Activated T-cell treated with anti-CD3 and anti-CD28 coated beads, Interleukin-2, amount 50 U/mL, for 24 hours (primary cell): ENCODE results near the gene TEX11.
A peak's percentile ranks its signal among the peaks of the same experiment; 100 is the strongest.
"Not testable (repeated sequence)": the region's sequence is repeated elsewhere in the genome, so short reads cannot be mapped to it uniquely, and the experiment has no call there.

ENCODE experiments used
- DNase-seq: peaks from one replicate; pipeline ENCODE4 v3.0.0-alpha.2; 2020
- H3K27ac Mint-ChIP-seq: 2 replicates; pipeline ENCODE4 v1.8.0; 2020; ENCODE audit warnings: mild to moderate bottlenecking, mixed read lengths
- H3K27me3 Mint-ChIP-seq: 2 replicates; pipeline ENCODE4 v1.8.0; 2020; ENCODE audit warnings: mixed read lengths
- H3K36me3 Mint-ChIP-seq: 2 replicates; pipeline ENCODE4 v1.8.0; 2020; ENCODE audit warnings: low read depth, mixed read lengths
- H3K4me1 Mint-ChIP-seq: 2 replicates; pipeline ENCODE4 v1.8.0; 2020; ENCODE audit warnings: low read depth, mixed read lengths
- H3K4me3 Mint-ChIP-seq: 2 replicates; pipeline ENCODE4 v1.8.0; 2020; ENCODE audit warnings: mild to moderate bottlenecking, moderate library complexity, mixed read lengths
- H3K9me3 Mint-ChIP-seq: 2 replicates; pipeline ENCODE4 v1.8.0; 2020; ENCODE audit warnings: mixed read lengths

Gene TEX11

GRCh38 chrX:70592091-70592490 lies 316.4 kb downstream of the TEX11 start:
- Mint-ChIP-seq H3K4me3 (no peak overlapping the region), H3K4me1 (peaks cover 17% of the 10 kb centered on the region), H3K9me3 (peaks cover 18% of the 10 kb centered on the region), H3K27me3 (peaks cover 44% of the 10 kb centered on the region), H3K36me3 (no peaks in the 10 kb centered on the region), H3K27ac (peak overlapping the region; percentile 60)
- no peak for DNase-seq

DNA sequence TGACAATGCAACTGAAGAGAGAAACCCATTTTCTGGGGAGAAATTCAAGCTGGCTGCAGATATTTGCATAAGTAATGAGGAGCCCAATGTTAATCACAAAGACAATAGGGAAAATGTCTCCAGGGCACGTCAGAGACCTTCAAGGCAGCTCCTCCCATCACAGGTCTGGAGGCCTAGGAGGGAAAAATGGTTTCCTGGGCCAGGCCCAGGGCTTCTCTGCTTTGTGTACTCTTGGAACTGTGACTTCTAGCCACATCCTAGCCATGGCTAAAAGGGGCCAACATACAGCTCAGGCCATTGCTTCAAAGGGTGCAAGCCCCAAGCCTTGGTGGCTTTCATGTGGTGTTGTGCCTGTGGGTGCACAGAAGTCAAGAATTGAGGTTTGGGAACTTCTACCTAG lies 321.4 kb downstream of the TEX11 start:
- H3K36me3 Mint-ChIP-seq, DNase-seq, H3K27ac Mint-ChIP-seq, H3K4me3 Mint-ChIP-seq, H3K4me1 Mint-ChIP-seq: not testable (repeated sequence)
- peaks cover 13% of the 10 kb centered on the region for H3K9me3 Mint-ChIP-seq
- peaks cover 41% of the 10 kb centered on the region for H3K27me3 Mint-ChIP-seq

GRCh38 chrX:70577442-70577841 lies 331.1 kb downstream of the TEX11 start:
- Mint-ChIP-seq H3K9me3 (peaks cover 10% of the 10 kb centered on the region), H3K4me1 (no peaks in the 10 kb centered on the region), H3K27ac (no peak overlapping the region), H3K36me3 (no peaks in the 10 kb centered on the region), H3K27me3 (peaks cover 49% of the 10 kb centered on the region), H3K4me3 (no peak overlapping the region)
- DNase-seq, result no peak

DNA sequence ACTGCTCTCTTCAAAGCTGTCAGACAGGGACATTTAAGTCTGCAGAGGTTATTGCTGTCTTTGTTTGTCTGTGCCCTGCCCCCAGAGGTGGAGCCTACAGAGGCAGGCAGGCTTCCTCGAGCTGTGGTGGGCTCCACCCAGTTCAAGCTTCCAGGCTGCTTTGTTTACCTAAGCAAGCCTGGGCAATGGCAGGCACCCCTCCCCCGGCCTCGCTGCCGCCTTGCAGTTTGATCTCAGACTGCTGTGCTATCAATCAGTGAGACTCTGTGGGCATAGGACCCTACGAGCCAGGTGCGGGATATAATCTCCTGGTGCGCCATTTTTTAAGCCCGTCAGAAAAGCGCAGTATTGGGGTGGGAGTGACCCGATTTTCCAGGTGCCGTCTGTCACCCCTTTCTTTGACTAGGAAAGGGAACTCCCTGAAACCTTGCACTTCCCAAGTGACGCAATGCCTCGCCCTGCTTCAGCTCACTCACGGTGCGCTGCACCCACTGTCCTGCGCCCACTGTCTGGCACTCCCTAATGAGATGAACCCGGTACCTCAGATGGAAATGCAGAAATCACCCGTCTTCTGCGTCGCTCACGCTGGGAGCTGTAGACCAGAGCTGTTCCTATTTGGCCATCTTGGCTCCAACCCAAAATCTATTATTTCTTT lies 338.5 kb downstream of the TEX11 start:
- not testable (repeated sequence) for H3K4me3 Mint-ChIP-seq, H3K4me1 Mint-ChIP-seq, DNase-seq, H3K36me3 Mint-ChIP-seq, H3K9me3 Mint-ChIP-seq, H3K27ac Mint-ChIP-seq
- H3K27me3 Mint-ChIP-seq, result peaks cover 45% of the 10 kb centered on the region

DNA sequence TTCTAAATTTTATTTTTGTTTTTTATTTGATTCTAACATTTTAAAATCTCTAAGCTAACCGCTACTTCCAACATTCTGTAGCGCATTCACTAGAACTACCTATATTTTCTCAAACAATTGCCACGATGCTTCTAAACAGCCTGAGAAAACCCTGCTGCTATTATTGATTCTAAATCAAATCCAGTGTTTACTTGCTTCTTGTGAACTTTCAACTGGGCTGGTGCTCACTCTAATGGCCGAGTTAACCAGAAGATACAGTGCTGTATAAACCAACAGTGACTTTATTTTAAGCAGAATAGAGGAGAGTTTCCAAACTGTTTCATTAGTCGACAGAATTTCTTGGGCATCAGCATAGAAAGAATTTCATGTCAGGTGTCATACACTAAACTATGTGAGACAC lies 353.6 kb downstream of the TEX11 start:
- H3K27me3 Mint-ChIP-seq, result peaks cover 45% of the 10 kb centered on the region
- no peaks in the 10 kb centered on the region for H3K36me3 Mint-ChIP-seq
- H3K27ac Mint-ChIP-seq, result no peak overlapping the region
- H3K4me1 Mint-ChIP-seq, result peaks cover 7% of the 10 kb centered on the region
- DNase-seq, result no peak
- peaks cover 11% of the 10 kb centered on the region for H3K9me3 Mint-ChIP-seq
- no peak overlapping the region for H3K4me3 Mint-ChIP-seq

DNA sequence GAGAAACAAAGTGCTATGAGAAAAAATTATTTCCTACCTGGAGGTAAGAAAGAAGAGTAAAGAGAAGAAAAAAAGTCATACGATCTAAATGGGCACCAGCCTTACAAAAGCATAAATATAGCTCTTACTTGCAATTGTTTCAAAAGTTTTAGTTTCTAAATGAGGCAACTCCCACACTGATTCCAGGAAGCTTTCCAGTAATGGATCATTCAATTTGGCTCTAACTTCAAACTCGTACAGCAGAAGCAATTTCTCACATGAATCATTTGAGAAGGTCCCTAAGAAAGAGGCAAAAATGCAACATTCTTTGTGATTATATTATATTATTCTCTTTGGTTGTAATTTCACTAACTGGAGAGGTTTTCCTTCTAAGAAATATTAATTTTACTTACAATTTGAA lies 354.0 kb downstream of the TEX11 start:
- Mint-ChIP-seq H3K9me3 (peaks cover 11% of the 10 kb centered on the region), H3K27me3 (peaks cover 48% of the 10 kb centered on the region), H3K36me3 (no peaks in the 10 kb centered on the region), H3K4me1 (peaks cover 7% of the 10 kb centered on the region), H3K4me3 (no peak overlapping the region), H3K27ac (no peak overlapping the region)
- DNase-seq, result no peak

DNA sequence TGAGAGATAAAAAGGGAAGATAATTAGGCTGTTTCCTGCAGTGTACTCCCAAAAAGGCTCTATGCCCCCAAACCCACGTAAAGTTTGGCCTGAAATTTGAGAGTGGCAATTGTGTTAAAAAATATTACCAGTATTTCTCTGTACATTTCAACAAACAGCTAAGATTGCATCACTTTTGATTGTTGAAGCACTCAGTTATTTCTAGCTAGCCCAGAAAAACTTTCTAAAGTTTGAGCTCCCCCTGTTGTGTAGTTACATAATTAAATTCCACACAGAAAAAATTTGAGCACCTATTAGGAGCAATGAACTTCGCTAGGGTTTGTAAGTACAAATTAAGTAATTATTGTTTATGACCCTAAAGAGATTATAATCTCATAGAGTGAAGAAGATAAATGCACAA lies 354.4 kb downstream of the TEX11 start:
- no peaks in the 10 kb centered on the region for H3K36me3 Mint-ChIP-seq
- H3K4me1 Mint-ChIP-seq, result peaks cover 7% of the 10 kb centered on the region
- H3K4me3 Mint-ChIP-seq, result no peak overlapping the region
- no peak for DNase-seq
- peaks cover 52% of the 10 kb centered on the region for H3K27me3 Mint-ChIP-seq
- no peak overlapping the region for H3K27ac Mint-ChIP-seq
- peaks cover 8% of the 10 kb centered on the region for H3K9me3 Mint-ChIP-seq

DNA sequence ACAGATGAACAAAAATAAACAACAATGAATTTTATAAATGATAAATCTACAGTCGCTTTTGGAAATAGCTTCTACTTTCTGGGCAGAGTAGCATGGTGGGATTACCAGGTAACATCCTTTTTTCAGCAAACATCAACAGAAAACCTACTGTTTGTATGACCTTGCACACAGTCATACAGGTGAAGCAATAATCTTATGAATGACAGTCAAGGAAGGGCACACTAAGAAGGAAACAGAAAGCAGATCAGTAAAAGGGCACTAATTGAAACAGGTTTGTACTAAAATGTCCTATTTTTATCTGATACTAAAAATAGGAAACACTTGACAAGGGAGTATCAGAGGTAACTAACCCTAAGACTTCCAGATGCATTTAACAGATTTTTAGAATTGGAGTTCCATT lies 355.0 kb downstream of the TEX11 start:
- Mint-ChIP-seq H3K9me3 (peaks cover 2% of the 10 kb centered on the region), H3K27me3 (peaks cover 54% of the 10 kb centered on the region), H3K4me3 (no peak overlapping the region), H3K36me3 (no peaks in the 10 kb centered on the region), H3K27ac (no peak overlapping the region), H3K4me1 (peaks cover 7% of the 10 kb centered on the region)
- no peak for DNase-seq

DNA sequence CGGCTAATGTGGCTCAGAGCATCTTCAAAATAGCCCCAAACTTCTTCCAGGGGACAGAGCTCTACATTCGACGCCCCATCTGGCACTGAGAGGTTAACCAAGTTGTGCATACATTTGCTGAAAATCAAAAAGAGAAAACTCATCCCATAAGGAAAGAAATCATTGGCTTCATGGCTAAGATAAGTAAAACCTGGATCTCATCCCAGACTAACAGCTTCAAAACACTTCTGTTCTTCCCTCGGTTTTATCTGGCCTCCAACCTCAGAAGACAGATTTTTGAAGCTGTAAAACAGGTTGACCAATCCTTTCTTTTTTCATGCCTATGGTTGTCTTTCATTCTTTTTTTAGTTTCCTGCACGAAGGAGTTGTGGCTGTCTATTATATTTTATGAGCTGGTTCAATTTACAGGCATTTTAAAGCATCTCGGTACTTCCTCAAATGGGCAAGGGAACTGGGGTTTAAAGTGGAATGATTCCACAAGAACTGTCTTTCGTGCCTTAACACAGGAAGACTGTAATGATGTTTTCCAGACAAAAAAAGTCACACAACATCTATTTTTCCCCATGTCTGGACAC lies 356.3 kb downstream of the TEX11 start:
- Mint-ChIP-seq H3K27me3 (peaks cover 51% of the 10 kb centered on the region), H3K4me3 (no peak overlapping the region), H3K27ac (no peak overlapping the region), H3K9me3 (no peaks in the 10 kb centered on the region), H3K36me3 (no peaks in the 10 kb centered on the region), H3K4me1 (peaks cover 7% of the 10 kb centered on the region)
- DNase-seq, result no peak

- no peaks in the 10 kb centered on the region for H3K36me3 Mint-ChIP-seq
- peaks cover 5% of the 10 kb centered on the region for H3K4me1 Mint-ChIP-seq
- no peaks in the 10 kb centered on the region for H3K9me3 Mint-ChIP-seq
- no peak for DNase-seq
- no peak overlapping the region for H3K27ac Mint-ChIP-seq
- no peak overlapping the region for H3K4me3 Mint-ChIP-seq
- peaks cover 36% of the 10 kb centered on the region for H3K27me3 Mint-ChIP-seq
Measured at GRCh38 chrX:70549429-70549828, 359.1 kb downstream of the TEX11 start.

DNA sequence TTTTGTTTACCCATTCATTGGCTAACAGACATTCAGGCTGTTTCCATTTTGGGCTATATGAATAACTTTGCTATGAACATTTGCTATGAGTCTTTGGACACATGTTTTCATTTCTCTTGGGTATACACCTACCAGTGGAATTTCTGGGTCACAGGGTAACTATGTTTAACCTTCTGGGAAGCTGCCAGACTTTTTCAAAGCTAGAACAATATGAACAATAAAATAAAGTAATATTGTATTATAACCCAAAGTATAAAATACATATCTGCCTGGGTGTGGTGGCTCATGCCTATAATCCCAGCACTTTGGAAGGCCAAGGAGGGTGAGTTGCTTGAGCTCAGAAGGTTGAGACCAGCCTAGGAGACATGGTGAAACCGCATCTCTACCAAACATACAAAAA lies 373.3 kb downstream of the TEX11 start:
- Mint-ChIP-seq H3K36me3 (no peaks in the 10 kb centered on the region), H3K4me1 (no peaks in the 10 kb centered on the region), H3K27me3 (peaks cover 54% of the 10 kb centered on the region), H3K9me3 (no peaks in the 10 kb centered on the region), H3K27ac (no peak overlapping the region), H3K4me3 (no peak overlapping the region)
- DNase-seq, result no peak

GRCh38 chrX:70527610-70528345 lies 380.7 kb downstream of the TEX11 start:
- H3K9me3 Mint-ChIP-seq, result no peaks in the 10 kb centered on the region
- H3K4me3 Mint-ChIP-seq, result no peak overlapping the region
- peaks cover 40% of the 10 kb centered on the region for H3K27me3 Mint-ChIP-seq
- H3K36me3 Mint-ChIP-seq, result no peaks in the 10 kb centered on the region
- H3K27ac Mint-ChIP-seq, result no peak overlapping the region
- no peak for DNase-seq
- H3K4me1 Mint-ChIP-seq, result peaks cover 1% of the 10 kb centered on the region

- DNase-seq, result no peak
- Mint-ChIP-seq H3K4me3 (no peak overlapping the region), H3K9me3 (no peaks in the 10 kb centered on the region), H3K36me3 (no peaks in the 10 kb centered on the region), H3K4me1 (peaks cover 1% of the 10 kb centered on the region), H3K27me3 (peaks cover 44% of the 10 kb centered on the region), H3K27ac (no peak overlapping the region)
Measured at GRCh38 chrX:70527053-70527452, 381.5 kb downstream of the TEX11 start.

GRCh38 chrX:70525733-70526132 lies 382.8 kb downstream of the TEX11 start:
- no peak overlapping the region for H3K4me3 Mint-ChIP-seq
- peaks cover 1% of the 10 kb centered on the region for H3K4me1 Mint-ChIP-seq
- H3K27me3 Mint-ChIP-seq, result peaks cover 49% of the 10 kb centered on the region
- H3K9me3 Mint-ChIP-seq, result peaks cover 2% of the 10 kb centered on the region
- no peaks in the 10 kb centered on the region for H3K36me3 Mint-ChIP-seq
- no peak for DNase-seq
- H3K27ac Mint-ChIP-seq, result no peak overlapping the region

GRCh38 chrX:70515692-70516091 lies 392.8 kb downstream of the TEX11 start:
- H3K36me3 Mint-ChIP-seq, H3K4me1 Mint-ChIP-seq, H3K4me3 Mint-ChIP-seq, H3K27ac Mint-ChIP-seq, H3K9me3 Mint-ChIP-seq, DNase-seq: not testable (repeated sequence)
- peaks cover 55% of the 10 kb centered on the region for H3K27me3 Mint-ChIP-seq
